HCT116 (cell line): ENCODE measurements around the gene YAP1. TPM values are rescaled to one million over a fixed set of nuclear protein-coding genes. Genes with fewer than 3 reads are reported as not detected.

Source experiments
- ATAC-seq: fragments of 200-7000 bp; cut with Tn5 transposase; 2 replicates; pipeline ENCODE4 v1.9.1; 2020; ENCODE audit warnings: mild to moderate bottlenecking, moderate library complexity
- BruUV-seq: library from RNA; stranded (reverse); fragments of 400-500 nt; replicated peaks from 2 replicates; lab custom pipeline; 2021; lab: Mats Ljungman, UMichigan
- CTCF ChIA-PET: fragments of 300-600 bp; sonication (Branson Sonifier 250); formaldehyde crosslinking; loops from one replicate; lab custom pipeline; 2021; ENCODE audit warnings: antibody characterized with exemption; lab: Charles Lee
- POLR2A ChIA-PET: fragments of 300-600, 350-600 bp; sonication (Branson Sonifier 250); formaldehyde crosslinking; loops from one replicate; lab custom pipeline; 2021; ENCODE audit warnings: antibody characterized with exemption; lab: Charles Lee
- RAD21 ChIA-PET, 2 experiments: fragments of 300-600 bp; sonication (Branson Sonifier 250); formaldehyde crosslinking; loops; one replicate each; lab custom pipeline; 2023; ENCODE audit warnings: low total read pairs in 2 of 2; ENCODE audit not compliant: uncharacterized antibody in 2 of 2, unreplicated experiment in 2 of 2, low non-redundant PET in 1 of 2; lab: Charles Lee
- DNase-seq: peaks from one replicate; pipeline ENCODE4 v3.0.0-alpha.2; 2010; ENCODE audit warnings: low read depth, low spot score
- H2AFZ ChIP-seq: fragments of 200-600 bp; shearing (Covaris generic), sonication (generic); 2 replicates; pipeline ENCODE4 v1.6.1; 2017; ENCODE audit warnings: low read depth, mixed run types, mixed read lengths, antibody characterized with exemption, low read length; ENCODE audit not compliant: poor library complexity, severe bottlenecking
- H3K27ac ChIP-seq: 2 replicates; pipeline ENCODE4 v1.5.1; 2012; ENCODE audit warnings: low read depth, low read length
- H3K27me3 ChIP-seq: fragments of 200-600 bp; sonication (generic); 2 replicates; pipeline ENCODE4 v1.6.1; 2016; ENCODE audit warnings: mixed run types, low read length, mixed read lengths; ENCODE audit not compliant: insufficient read depth
- H3K36me3 ChIP-seq, 2 experiments: fragments of 200-500 bp in 1 of 2; fragments of 200-600 bp in 1 of 2; sonication (Bioruptor generic) in 1 of 2; sonication (generic) in 1 of 2; 2 replicates each; pipeline versions ENCODE4 v1.5.1 to v1.6.1; 2014 to 2016; ENCODE audit warnings: low read length in 2 of 2, inconsistent platforms in 1 of 2, mixed read lengths in 1 of 2, mixed run types in 1 of 2; ENCODE audit not compliant: insufficient read depth in 2 of 2, control insufficient read depth in 1 of 2
- H3K4me1 ChIP-seq, 2 experiments: fragments of 200-600 bp in 1 of 2; sonication (generic) in 1 of 2; 2 replicates each; pipeline versions ENCODE4 v1.5.1 to v1.6.1; 2012 to 2017; ENCODE audit warnings: low read length in 2 of 2, inconsistent platforms in 1 of 2, mild to moderate bottlenecking in 1 of 2, mixed read lengths in 1 of 2, mixed run types in 1 of 2, moderate library complexity in 1 of 2; ENCODE audit not compliant: insufficient read depth in 2 of 2, control insufficient read depth in 1 of 2
- H3K4me2 ChIP-seq: fragments of 200-600 bp; sonication (generic); 2 replicates; pipeline ENCODE4 v1.6.1; 2017; ENCODE audit warnings: mixed run types, low read length, mixed read lengths
- H3K4me3 ChIP-seq, 2 experiments: fragments of 200-600 bp in 1 of 2; sonication (generic) in 1 of 2; replicated peaks in 1 of 2; 2 replicates each; pipeline ENCODE4 v1.5.1; 2011 to 2016; ENCODE audit warnings: low read length in 2 of 2, control low read depth in 1 of 2, low read depth in 1 of 2, mild to moderate bottlenecking in 1 of 2, mixed read lengths in 1 of 2, mixed run types in 1 of 2
- H3K79me2 ChIP-seq: fragments of 200-600 bp; sonication (generic); 2 replicates; pipeline ENCODE4 v1.6.1; 2017; ENCODE audit warnings: mild to moderate bottlenecking, mixed run types, low read length, moderate library complexity, mixed read lengths; ENCODE audit not compliant: insufficient read depth
- H3K9ac ChIP-seq: fragments of 200-600 bp; sonication (generic); 2 replicates; pipeline ENCODE4 v1.6.1; 2016; ENCODE audit warnings: low read length, mixed read lengths
- H3K9me2 ChIP-seq: fragments of 200-600 bp; sonication (generic), shearing (Covaris generic); 2 replicates; pipeline ENCODE4 v1.6.1; 2017; ENCODE audit warnings: mixed run types, mild to moderate bottlenecking, moderate library complexity; ENCODE audit not compliant: insufficient read depth
- H3K9me3 ChIP-seq, 2 experiments: fragments of 200-500 bp in 1 of 2; fragments of 200-600 bp in 1 of 2; sonication (Bioruptor generic) in 1 of 2; sonication (generic) in 1 of 2; 2 replicates each; pipeline ENCODE4 v1.6.1; 2014 to 2017; ENCODE audit warnings: low read length in 2 of 2, mixed read lengths in 2 of 2, inconsistent platforms in 1 of 2, low read depth in 1 of 2, mild to moderate bottlenecking in 1 of 2, mixed run types in 1 of 2, moderate library complexity in 1 of 2; ENCODE audit not compliant: control insufficient read depth in 1 of 2, insufficient read depth in 1 of 2
- H4K20me1 ChIP-seq: fragments of 200-600 bp; sonication (generic), shearing (Covaris generic); 2 replicates; pipeline ENCODE4 v1.6.1; 2017; ENCODE audit warnings: mixed run types, mild to moderate bottlenecking, moderate library complexity; ENCODE audit not compliant: insufficient read depth
- ATF3 ChIP-seq: IDR thresholded peaks from 2 replicates; pipeline ENCODE4 v1.6.1; 2012
- CEBPB ChIP-seq: IDR thresholded peaks from 2 replicates; pipeline ENCODE4 v1.6.1; 2012; ENCODE audit warnings: low read depth
- CTCF ChIP-seq, 3 experiments: fragments of 200-600 bp in 1 of 3; sonication (generic) in 1 of 3; IDR thresholded peaks in 2 of 3; conservative IDR thresholded peaks in 1 of 3; 2 replicates each; pipeline ENCODE4 v1.5.1; 2012 to 2017; ENCODE audit warnings: low read depth in 2 of 3, low read length in 2 of 3, antibody characterized with exemption in 1 of 3, borderline replicate concordance in 1 of 3, control low read depth in 1 of 3, mild to moderate bottlenecking in 1 of 3, mixed read lengths in 1 of 3, mixed run types in 1 of 3, moderate library complexity in 1 of 3; ENCODE audit not compliant: insufficient read depth in 1 of 3
- EZH2 ChIP-seq: fragments of 200-600 bp; sonication (generic); IDR thresholded peaks from 2 replicates; pipeline ENCODE4 v1.6.1; 2017; ENCODE audit warnings: antibody characterized with exemption, mixed run types
- EZH2phosphoT487 ChIP-seq: fragments of 200-600 bp; IDR thresholded peaks from 2 replicates; pipeline ENCODE4 v1.6.1; 2018; ENCODE audit warnings: antibody characterized with exemption, borderline replicate concordance
- FOSL1 ChIP-seq: IDR thresholded peaks from 2 replicates; pipeline ENCODE4 v1.6.1; 2012; ENCODE audit warnings: low read depth
- JUND ChIP-seq: IDR thresholded peaks from 2 replicates; pipeline ENCODE4 v1.6.1; 2012
- MAX ChIP-seq: IDR thresholded peaks from 2 replicates; pipeline ENCODE4 v1.6.1; 2012
- POLR2A ChIP-seq: IDR thresholded peaks from 2 replicates; pipeline ENCODE4 v1.7.0; 2011; ENCODE audit warnings: borderline replicate concordance; ENCODE audit not compliant: insufficient read depth, insufficient read length; ENCODE audit errors: extremely low read depth
- REST ChIP-seq: IDR thresholded peaks from 2 replicates; pipeline ENCODE4 v1.6.1; 2012; ENCODE audit warnings: low read depth
- SP1 ChIP-seq: IDR thresholded peaks from 2 replicates; pipeline ENCODE4 v1.6.1; 2012; ENCODE audit warnings: low read depth
- SRF ChIP-seq: IDR thresholded peaks from 2 replicates; pipeline ENCODE4 v1.6.1; 2012; ENCODE audit warnings: low read depth
- YY1 ChIP-seq: IDR thresholded peaks from 2 replicates; pipeline ENCODE4 v1.6.1; 2011; ENCODE audit warnings: low read length, low read depth, moderate library complexity, mild to moderate bottlenecking; ENCODE audit not compliant: insufficient replicate concordance; ENCODE audit errors: extremely low read depth
- ZFX ChIP-seq: fragments of 450-650 bp; IDR thresholded peaks from 2 replicates; pipeline ENCODE4 v1.6.1; 2017
- intact Hi-C: fragments of 100-400 bp; cut with micrococcal nuclease; formaldehyde crosslinking; loops from 2 replicates; pipeline ENCODE4 v1.10.0; 2022
- total RNA-seq: library from RNA; stranded (reverse); gene quantifications from one replicate; pipeline ENCODE4 v1.2.1, GENCODE V29; 2021; ENCODE audit not compliant: unreplicated experiment

The YAP1 gene
- total RNA-seq, 1 experiment from 2014 or later = 88.6 TPM

- no peak overlapping the region for H3K9ac ChIP-seq
- H3K9me2 ChIP-seq = no peaks in the 10 kb centered on the region
- intact Hi-C loops = no loop called here
- H3K79me2 ChIP-seq = peaks cover 42% of the 10 kb centered on the region
- H3K27ac ChIP-seq = no peak overlapping the region
- H3K36me3 ChIP-seq = peaks cover 5 to 14% of the 10 kb centered on the region in 2 experiments; a peak in 1 of 4 replicates
- ATAC-seq = no peak
- no peaks in the 10 kb centered on the region for H4K20me1 ChIP-seq
- H3K4me3 ChIP-seq = no peak overlapping the region
- CTCF ChIA-PET = no interaction called here
- TF ChIP-seq CEBPB (no peak), MAX (no peak), JUND (no peak)
- H2AFZ ChIP-seq = no peak overlapping the region
- POLR2A ChIA-PET = no interaction called here
- RAD21 ChIA-PET = no interaction called here
- no peaks in the 10 kb centered on the region for H3K27me3 ChIP-seq
- DNase-seq = no peak
- H3K4me1 ChIP-seq = no peaks in the 10 kb centered on the region; a peak in 1 of 4 replicates
- no TSS peak for BruUV-seq
- no peaks in the 10 kb centered on the region for H3K9me3 ChIP-seq
- no peak overlapping the region for H3K4me2 ChIP-seq
These were observed 92.7 kb downstream of the YAP1 start for GRCh38 chr11:102202972-102203371.

GRCh38 chr11:102204174-102204573 lies 93.9 kb downstream of the YAP1 start:
- no peak for TF ChIP-seq JUND
- no peak for TF ChIP-seq SP1
- TF ChIP-seq POLR2A = no peak
- no peak for TF ChIP-seq FOSL1
- TF ChIP-seq EZH2 = no peak
- TF ChIP-seq ZFX = no peak
- no peak for TF ChIP-seq CEBPB
- TF ChIP-seq SRF = no peak
- no peak for TF ChIP-seq CTCF (IDR thresholded peaks at IDR 0.05 in 2 of 3, conservative IDR thresholded peaks at IDR 0.05 in 1 of 3; ENCODE audit: borderline replicate concordance in 1 of 3, insufficient read depth in 1 of 3, low read depth in 2 of 3, low read length in 2 of 3)
- no peak for TF ChIP-seq EZH2phosphoT487
- no peak for TF ChIP-seq YY1
- TF ChIP-seq REST = no peak
- no peak for TF ChIP-seq ATF3
- BruUV-seq = no TSS peak
- no peaks in the 10 kb centered on the region for H3K4me1 ChIP-seq
- peaks cover 5 to 20% of the 10 kb centered on the region in 2 experiments; a peak in 2 of 4 replicates for H3K36me3 ChIP-seq
- no peaks in the 10 kb centered on the region for H4K20me1 ChIP-seq
- H3K27ac ChIP-seq = no peak overlapping the region
- DNase-seq (no peak), ATAC-seq (no peak)
- ChIA-PET CTCF (no interaction called here), POLR2A (no interaction called here), RAD21 (no interaction called here)
- H2AFZ ChIP-seq = no peak overlapping the region
- intact Hi-C loops = no loop called here
- no peak overlapping the region for H3K9ac ChIP-seq
- H3K4me2 ChIP-seq = no peak overlapping the region
- no peak overlapping the region for H3K4me3 ChIP-seq
- H3K79me2 ChIP-seq = peaks cover 35% of the 10 kb centered on the region
- H3K9me2 ChIP-seq = no peaks in the 10 kb centered on the region
- H3K27me3 ChIP-seq = no peaks in the 10 kb centered on the region
- H3K9me3 ChIP-seq = no peaks in the 10 kb centered on the region
